ENCODE results near the gene TBC1D28. TPM values are rescaled to one million over a fixed set of nuclear protein-coding genes. Genes with fewer than 3 reads are reported as not detected.
A peak's percentile ranks its signal among the peaks of the same experiment; 100 is the strongest.
"Not testable (repeated sequence)": the region's sequence is repeated elsewhere in the genome, so short reads cannot be mapped to it uniquely, and the experiment has no call there.

Gene TBC1D28
- total and polyA plus RNA-seq, 2 of the 13 experiments (the other 11 are each of a cell fraction or from before 2014, with no cell fraction given): 0.03 TPM; not detected in 1

GRCh38 chr17:18666326-18666725, 22.1 kb upstream of the TBC1D28 start:
- POLR2A ChIA-PET; BruUV-seq (replicated peaks); H3K9ac ChIP-seq (ENCODE audit: insufficient read depth, low read depth, low read length); H3K27me3 ChIP-seq (ENCODE audit: control insufficient read depth in 1 of 2, insufficient read depth in 2 of 2, low read length in 2 of 2); intact Hi-C loops (cut with micrococcal nuclease; ENCODE audit: unreplicated experiment); FAIRE-seq; ATAC-seq; H2AFZ ChIP-seq (ENCODE audit: low read length); in situ Hi-C loops (cut with HindIII; ENCODE audit: extremely low pct_ligation_motif_present, low pct_unique_long_range_greater_than_20kb); H3K4me2 ChIP-seq (ENCODE audit: low read depth, low read length); CTCF ChIA-PET (ENCODE audit: low intra/inter-chr PET ratio, low total read pairs); H4K20me1 ChIP-seq (ENCODE audit: insufficient read depth, low read length); H3K79me2 ChIP-seq (ENCODE audit: insufficient read depth, low read length); DNase-seq (ENCODE audit: low spot score); H3K4me3 ChIP-seq (replicated peaks in 1 of 3; ENCODE audit: insufficient read depth in 1 of 3, low read depth in 2 of 3, low read length in 3 of 3); H3K4me1 ChIP-seq (ENCODE audit: insufficient read depth, low read length); H3K27ac ChIP-seq (ENCODE audit: extremely low read length, insufficient read depth, low read length); H3K36me3 ChIP-seq (replicated peaks in 1 of 2; ENCODE audit: control insufficient read depth in 1 of 2, insufficient read depth in 2 of 2, low read length in 2 of 2): not testable (repeated sequence)
- H3K9me3 ChIP-seq (ENCODE audit: low read length): peaks cover 20% of the 10 kb centered on the region
- WGBS (ENCODE audit: low lambda C conversion rate): 100% methylated on average over 2 of the region's 2 CpGs

DNA sequence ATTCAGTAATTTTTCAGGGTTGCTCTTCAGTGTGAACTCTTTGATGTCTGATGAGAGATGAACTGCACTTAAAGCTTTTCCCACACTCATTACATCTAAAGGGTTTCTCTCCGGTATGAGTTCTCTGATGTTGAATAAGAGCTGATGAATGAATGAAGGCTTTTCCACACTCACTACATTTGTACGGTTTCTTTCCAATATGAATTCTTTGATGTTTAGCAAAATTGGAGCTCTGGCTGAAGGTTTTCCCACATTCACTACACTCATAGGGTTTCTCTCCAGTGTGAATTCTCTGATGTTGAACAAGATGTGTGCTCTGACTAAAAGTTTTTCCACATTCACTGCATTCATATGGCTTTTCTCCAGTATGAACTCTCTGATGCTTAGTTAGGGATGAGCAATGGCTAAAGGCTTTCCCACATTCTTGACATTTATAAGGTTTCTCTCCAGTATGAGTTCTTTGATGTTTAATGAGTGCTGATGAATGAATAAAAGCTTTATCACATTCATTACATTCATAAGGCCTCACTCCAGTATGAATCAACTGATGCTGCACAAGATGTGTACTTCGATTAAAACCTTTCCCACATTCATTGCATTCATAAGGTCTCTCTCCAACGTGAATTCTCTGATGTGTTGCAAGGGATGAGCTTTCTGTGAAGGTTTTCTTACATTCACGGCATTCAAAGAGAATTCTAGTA, 17.9 kb upstream of the TBC1D28 start:
- ATAC-seq; H3K4me3 ChIP-seq (replicated peaks in 1 of 3; ENCODE audit: insufficient read depth in 1 of 3, low read depth in 2 of 3, low read length in 3 of 3); BruUV-seq (replicated peaks); H3K27me3 ChIP-seq (ENCODE audit: control insufficient read depth in 1 of 2, insufficient read depth in 2 of 2, low read length in 2 of 2); DNase-seq (ENCODE audit: low spot score); intact Hi-C loops (cut with micrococcal nuclease; ENCODE audit: unreplicated experiment); CTCF ChIA-PET (ENCODE audit: low intra/inter-chr PET ratio, low total read pairs); H3K79me2 ChIP-seq (ENCODE audit: insufficient read depth, low read length); H3K4me1 ChIP-seq (ENCODE audit: insufficient read depth, low read length); H3K27ac ChIP-seq (ENCODE audit: extremely low read length, insufficient read depth, low read length); H3K9ac ChIP-seq (ENCODE audit: insufficient read depth, low read depth, low read length); H2AFZ ChIP-seq (ENCODE audit: low read length); H4K20me1 ChIP-seq (ENCODE audit: insufficient read depth, low read length); in situ Hi-C loops (cut with HindIII; ENCODE audit: extremely low pct_ligation_motif_present, low pct_unique_long_range_greater_than_20kb); H3K36me3 ChIP-seq (replicated peaks in 1 of 2; ENCODE audit: control insufficient read depth in 1 of 2, insufficient read depth in 2 of 2, low read length in 2 of 2); POLR2A ChIA-PET; H3K4me2 ChIP-seq (ENCODE audit: low read depth, low read length): not testable (repeated sequence)
- peaks cover 23% of the 10 kb centered on the region for H3K9me3 ChIP-seq (ENCODE audit: low read length)
- WGBS (ENCODE audit: low lambda C conversion rate): 25% methylated on average over 5 of the region's 5 CpGs
- peak; percentile 21 for FAIRE-seq

DNA sequence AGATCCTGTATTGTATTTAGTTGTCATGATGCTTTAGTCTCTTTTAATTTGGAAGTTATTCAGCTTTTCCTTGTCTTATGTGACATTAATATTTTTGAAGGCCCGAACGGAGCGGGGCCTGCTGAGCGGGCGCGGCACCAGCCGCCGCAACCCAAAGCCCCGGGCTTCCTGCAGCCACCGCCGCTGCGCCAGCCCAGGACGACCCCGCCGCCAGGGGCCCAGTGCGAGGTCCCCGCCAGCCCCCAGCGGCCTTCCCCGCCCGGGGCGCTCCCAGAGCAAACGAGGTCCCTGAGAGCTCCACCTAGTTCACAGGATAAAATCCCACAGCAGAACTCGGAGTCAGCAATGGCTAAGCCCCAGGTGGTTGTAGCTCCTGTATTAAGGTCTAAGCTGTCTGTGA, 5.9 kb upstream of the TBC1D28 start:
- FAIRE-seq; DNase-seq (ENCODE audit: low spot score); H3K4me1 ChIP-seq (ENCODE audit: insufficient read depth, low read length); H3K9me3 ChIP-seq (ENCODE audit: low read length); BruUV-seq (replicated peaks); H2AFZ ChIP-seq (ENCODE audit: low read length); H3K4me3 ChIP-seq (replicated peaks in 1 of 3; ENCODE audit: insufficient read depth in 1 of 3, low read depth in 2 of 3, low read length in 3 of 3); H4K20me1 ChIP-seq (ENCODE audit: insufficient read depth, low read length); H3K79me2 ChIP-seq (ENCODE audit: insufficient read depth, low read length); in situ Hi-C loops (cut with HindIII; ENCODE audit: extremely low pct_ligation_motif_present, low pct_unique_long_range_greater_than_20kb); H3K4me2 ChIP-seq (ENCODE audit: low read depth, low read length); CTCF ChIA-PET (ENCODE audit: low intra/inter-chr PET ratio, low total read pairs); H3K27me3 ChIP-seq (ENCODE audit: control insufficient read depth in 1 of 2, insufficient read depth in 2 of 2, low read length in 2 of 2); POLR2A ChIA-PET; H3K36me3 ChIP-seq (replicated peaks in 1 of 2; ENCODE audit: control insufficient read depth in 1 of 2, insufficient read depth in 2 of 2, low read length in 2 of 2); H3K27ac ChIP-seq (ENCODE audit: extremely low read length, insufficient read depth, low read length); H3K9ac ChIP-seq (ENCODE audit: insufficient read depth, low read depth, low read length); intact Hi-C loops (cut with micrococcal nuclease; ENCODE audit: unreplicated experiment): not testable (repeated sequence)
- 89% methylated on average over 16 of the region's 23 CpGs for WGBS (ENCODE audit: low lambda C conversion rate)
- peak; percentile 31; the same call in 2 of the 3 replicates for ATAC-seq

GRCh38 chr17:18643124-18643523, 1.1 kb downstream of the TBC1D28 start:
- H3K27me3 ChIP-seq (ENCODE audit: control insufficient read depth in 1 of 2, insufficient read depth in 2 of 2, low read length in 2 of 2); H2AFZ ChIP-seq (ENCODE audit: low read length); H3K4me1 ChIP-seq (ENCODE audit: insufficient read depth, low read length); in situ Hi-C loops (cut with HindIII; ENCODE audit: extremely low pct_ligation_motif_present, low pct_unique_long_range_greater_than_20kb); H3K9ac ChIP-seq (ENCODE audit: insufficient read depth, low read depth, low read length); BruUV-seq (replicated peaks); H3K4me3 ChIP-seq (replicated peaks in 1 of 3; ENCODE audit: insufficient read depth in 1 of 3, low read depth in 2 of 3, low read length in 3 of 3); H3K79me2 ChIP-seq (ENCODE audit: insufficient read depth, low read length); POLR2A ChIA-PET; H3K9me3 ChIP-seq (ENCODE audit: low read length); intact Hi-C loops (cut with micrococcal nuclease; ENCODE audit: unreplicated experiment); FAIRE-seq; DNase-seq (ENCODE audit: low spot score); H3K4me2 ChIP-seq (ENCODE audit: low read depth, low read length); ATAC-seq; H3K27ac ChIP-seq (ENCODE audit: extremely low read length, insufficient read depth, low read length); CTCF ChIA-PET (ENCODE audit: low intra/inter-chr PET ratio, low total read pairs); H3K36me3 ChIP-seq (replicated peaks in 1 of 2; ENCODE audit: control insufficient read depth in 1 of 2, insufficient read depth in 2 of 2, low read length in 2 of 2); H4K20me1 ChIP-seq (ENCODE audit: insufficient read depth, low read length): not testable (repeated sequence)
- 0% methylated on average over 1 of the region's 6 CpGs for WGBS (ENCODE audit: low lambda C conversion rate)

Data from HepG2 (cell line).